Endometrium (tissue), 2 donors: Measurements from ENCODE around the gene ASB18.
"Not testable (repeated sequence)": the region's sequence is repeated elsewhere in the genome, so short reads cannot be mapped to it uniquely, and the experiment has no call there.

Experiments
- FAIRE-seq: peaks from 2 replicates; lab custom pipeline; 2012; peaks lifted over from hg19 to GRCh38; lab: Jason Lieb, UNC
- donor health status: control.
- donor health status: control.

Gene ASB18, protein sequence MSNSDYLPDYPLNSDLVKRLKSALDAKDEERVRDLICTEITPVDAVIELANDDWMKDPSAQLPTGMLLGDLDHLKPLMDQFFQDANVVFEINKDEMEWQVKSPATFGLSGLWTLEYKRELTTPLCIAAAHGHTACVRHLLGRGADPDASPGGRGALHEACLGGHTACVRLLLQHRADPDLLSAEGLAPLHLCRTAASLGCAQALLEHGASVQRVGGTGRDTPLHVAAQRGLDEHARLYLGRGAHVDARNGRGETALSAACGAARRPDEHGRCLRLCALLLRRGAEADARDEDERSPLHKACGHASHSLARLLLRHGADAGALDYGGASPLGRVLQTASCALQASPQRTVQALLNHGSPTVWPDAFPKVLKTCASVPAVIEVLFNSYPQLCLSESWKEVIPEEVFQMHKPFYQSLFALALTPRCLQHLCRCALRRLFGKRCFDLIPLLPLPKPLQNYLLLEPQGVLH

DNA sequence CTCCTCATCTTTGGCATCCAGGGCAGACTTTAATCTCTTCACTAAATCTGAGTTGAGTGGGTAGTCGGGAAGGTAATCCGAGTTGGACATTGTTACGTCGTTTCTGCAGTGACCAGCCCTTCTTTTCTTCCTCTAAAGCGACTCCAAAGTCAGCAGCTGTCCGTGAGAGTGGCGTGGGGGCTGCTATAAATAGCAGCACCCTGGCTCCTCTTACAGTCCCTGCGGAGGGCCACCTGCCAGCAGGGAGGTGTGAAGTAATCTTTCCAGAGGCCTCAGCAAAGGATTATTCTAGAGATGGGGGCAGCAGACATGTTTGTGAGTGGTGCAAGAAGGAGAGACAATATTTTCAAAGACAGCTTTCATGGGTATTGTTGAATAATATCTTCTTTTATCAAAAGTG lies at the start of gene ASB18:
TSS of gene ASB18 (minus strand) at position 151 of the 400 bp plus-strand sequence. CDS start at position 90, 61 bp downstream.
- no peak for FAIRE-seq

- no peak for FAIRE-seq
Measured at GRCh38 chr2:236311286-236311685, 47.1 kb upstream of the ASB18 start.

GRCh38 chr2:236309669-236310029 lies 45.4 kb upstream of the ASB18 start:
- FAIRE-seq: no peak

GRCh38 chr2:236308855-236309668 lies 44.9 kb upstream of the ASB18 start:
- FAIRE-seq: no peak

- no peak for FAIRE-seq
Measured at GRCh38 chr2:236307641-236308040, 43.4 kb upstream of the ASB18 start.

DNA sequence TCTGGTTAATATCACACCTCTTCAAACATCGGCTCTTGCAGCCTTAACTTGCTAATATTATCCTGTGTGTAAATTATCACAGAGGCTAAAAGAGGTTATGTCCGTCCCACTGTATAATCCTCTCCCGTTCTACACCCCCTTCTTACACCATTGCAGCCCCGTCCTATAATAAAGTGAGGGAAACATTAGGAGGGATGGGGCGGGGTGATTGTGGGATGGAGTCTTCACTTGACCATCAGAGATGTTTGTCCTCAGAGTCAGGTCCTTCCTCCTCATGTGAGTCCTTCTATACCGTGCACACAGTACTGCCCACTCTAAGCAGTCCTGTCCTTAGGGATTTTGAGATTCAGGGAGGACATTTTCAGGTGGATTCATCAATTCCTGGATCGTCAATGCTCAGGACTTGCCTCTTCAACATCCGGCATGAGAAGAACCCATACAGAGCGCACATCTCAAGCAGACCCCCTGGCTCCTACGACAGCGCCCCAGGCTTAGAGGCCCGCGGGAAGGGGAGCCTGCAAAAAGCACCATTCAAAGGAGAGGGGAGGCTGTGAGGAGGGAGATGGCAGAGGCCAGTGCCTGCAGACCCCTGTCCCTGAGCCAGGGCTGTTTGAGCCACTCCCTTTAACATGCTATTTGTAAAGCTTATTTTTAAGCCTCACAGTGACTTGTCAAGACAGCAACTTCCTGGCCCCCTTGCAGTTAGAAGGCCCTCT lies 42.8 kb upstream of the ASB18 start:
- FAIRE-seq: no peak

- FAIRE-seq: no peak
Measured at GRCh38 chr2:236305964-236306605, 41.9 kb upstream of the ASB18 start.

DNA sequence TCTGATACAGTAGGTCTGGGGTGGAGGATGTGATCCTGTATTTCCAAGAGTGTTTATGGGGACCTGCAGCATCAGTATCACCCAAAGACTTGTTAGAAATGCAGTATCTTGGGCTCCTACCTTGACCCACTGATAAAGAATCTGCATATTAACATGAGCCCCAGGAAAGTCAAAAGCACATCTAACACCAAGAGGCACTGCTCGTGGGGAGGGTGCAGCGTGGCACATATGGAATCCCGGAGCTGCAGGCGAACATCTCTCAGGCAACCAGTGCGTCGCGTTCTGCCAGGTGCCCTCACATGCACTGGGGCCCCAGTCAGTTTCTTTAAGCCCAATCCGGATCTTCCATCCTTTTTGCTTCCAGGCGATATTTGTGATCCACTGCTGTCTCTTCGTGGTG lies 41.3 kb upstream of the ASB18 start:
- FAIRE-seq: no peak

DNA sequence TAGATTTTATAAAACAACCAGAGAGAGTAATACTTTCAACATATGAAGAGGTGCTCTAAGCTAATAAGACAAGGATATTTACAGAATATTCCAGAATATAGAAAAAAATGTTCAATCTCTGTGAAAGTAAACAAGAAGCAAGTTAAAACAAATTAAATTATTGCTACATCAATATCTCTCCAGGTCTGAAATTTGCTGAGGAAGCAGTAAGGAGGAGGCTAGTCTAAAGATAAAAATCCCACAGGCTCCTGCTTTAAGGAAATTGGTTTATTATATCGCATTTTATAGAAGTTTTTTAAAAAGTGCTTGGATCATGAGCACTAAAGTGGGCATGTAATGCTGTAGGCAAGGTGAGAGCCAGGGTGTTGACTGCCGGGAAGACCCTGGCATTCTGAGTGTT lies 39.7 kb upstream of the ASB18 start:
- FAIRE-seq: no peak

GRCh38 chr2:236302555-236302954 lies 38.3 kb upstream of the ASB18 start:
- no peak for FAIRE-seq

DNA sequence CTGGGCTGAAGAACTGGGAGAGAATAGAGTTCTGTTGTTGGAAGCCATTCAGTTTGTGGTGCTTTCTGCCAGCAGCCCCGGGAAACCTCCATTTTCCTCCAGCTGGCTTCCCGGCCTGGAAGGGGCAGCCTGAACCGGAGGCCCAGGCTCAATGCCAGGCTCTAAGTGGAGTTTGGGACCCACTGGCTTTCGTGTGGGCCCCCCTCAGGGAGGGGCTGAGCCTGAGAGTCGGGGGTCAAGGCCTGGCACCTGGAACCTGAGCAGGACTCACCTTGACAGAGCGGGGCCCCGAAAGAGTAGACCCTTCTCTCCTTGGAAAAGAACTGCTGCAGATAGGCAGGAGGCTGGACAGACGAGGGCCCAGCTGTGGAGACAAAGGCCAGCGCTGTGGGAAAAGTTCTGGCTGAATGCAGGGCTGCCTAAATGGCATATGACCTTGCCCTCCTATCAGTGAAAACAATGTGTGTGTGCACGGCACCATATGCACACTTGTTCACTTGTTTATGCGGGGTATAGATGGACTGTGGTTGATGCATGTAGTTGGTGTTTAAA lies 34.8 kb upstream of the ASB18 start:
- FAIRE-seq: no peak

DNA sequence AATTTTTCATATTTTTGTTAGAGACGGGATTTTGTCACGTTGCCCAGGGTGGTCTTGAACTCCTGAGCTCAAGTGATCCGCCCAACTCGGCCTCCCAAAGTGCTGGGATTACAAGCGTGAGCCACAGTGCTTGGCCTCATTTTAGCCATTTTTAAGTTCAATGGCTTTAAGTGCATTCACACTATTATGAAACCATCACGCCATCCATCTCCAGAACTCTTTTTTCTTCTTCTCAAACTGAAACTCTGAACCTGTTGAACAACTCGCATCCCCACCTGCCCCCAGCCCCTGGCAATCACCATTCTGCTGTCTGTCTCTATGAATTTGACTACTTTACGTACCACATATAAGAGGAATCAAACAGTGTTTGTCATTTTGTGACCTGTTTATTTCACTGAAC lies 31.3 kb upstream of the ASB18 start:
- no peak for FAIRE-seq

DNA sequence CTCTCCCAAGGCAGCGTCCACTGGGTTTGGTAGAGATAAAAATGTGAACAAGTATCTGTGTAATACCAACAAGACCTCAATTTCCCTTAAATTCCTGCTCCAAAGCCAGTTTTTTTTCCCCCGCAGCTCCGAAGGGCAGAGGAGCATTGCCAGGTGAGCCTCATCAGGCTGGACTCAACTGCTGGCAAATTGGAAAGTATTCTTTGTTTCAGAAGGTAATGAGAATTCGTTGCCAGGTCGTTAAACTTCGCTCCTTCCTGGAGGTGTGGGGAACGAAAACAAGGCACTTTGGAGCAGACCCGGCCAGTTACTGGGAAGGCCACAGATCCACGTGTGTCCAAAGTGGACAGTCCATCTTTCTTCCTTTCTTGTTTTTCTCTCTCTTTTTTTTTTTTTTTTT lies 30.4 kb upstream of the ASB18 start:
- FAIRE-seq: no peak

GRCh38 chr2:236293241-236293810 lies 29.1 kb upstream of the ASB18 start:
- FAIRE-seq: no peak

DNA sequence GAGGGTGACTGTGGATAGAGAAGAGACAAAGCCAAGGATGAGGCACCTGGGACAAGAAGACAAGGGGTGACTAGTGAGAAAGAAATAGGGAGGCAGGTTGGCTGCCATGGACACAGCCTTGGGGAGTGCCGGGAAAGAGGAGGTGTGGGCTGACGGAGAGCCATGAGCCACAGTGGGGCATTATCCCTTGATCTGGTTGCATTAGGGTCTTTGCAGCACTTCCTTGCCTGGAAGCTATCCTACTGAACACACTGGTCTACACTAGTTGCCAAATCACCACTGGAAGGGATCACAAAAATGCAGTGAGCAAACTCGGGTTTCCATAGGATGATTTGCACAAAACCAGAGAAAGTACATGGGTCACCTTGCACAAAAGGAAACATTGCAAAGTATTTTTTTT lies 27.7 kb upstream of the ASB18 start:
- FAIRE-seq: no peak

- no peak for FAIRE-seq
Measured at GRCh38 chr2:236291476-236291875, 27.3 kb upstream of the ASB18 start.

DNA sequence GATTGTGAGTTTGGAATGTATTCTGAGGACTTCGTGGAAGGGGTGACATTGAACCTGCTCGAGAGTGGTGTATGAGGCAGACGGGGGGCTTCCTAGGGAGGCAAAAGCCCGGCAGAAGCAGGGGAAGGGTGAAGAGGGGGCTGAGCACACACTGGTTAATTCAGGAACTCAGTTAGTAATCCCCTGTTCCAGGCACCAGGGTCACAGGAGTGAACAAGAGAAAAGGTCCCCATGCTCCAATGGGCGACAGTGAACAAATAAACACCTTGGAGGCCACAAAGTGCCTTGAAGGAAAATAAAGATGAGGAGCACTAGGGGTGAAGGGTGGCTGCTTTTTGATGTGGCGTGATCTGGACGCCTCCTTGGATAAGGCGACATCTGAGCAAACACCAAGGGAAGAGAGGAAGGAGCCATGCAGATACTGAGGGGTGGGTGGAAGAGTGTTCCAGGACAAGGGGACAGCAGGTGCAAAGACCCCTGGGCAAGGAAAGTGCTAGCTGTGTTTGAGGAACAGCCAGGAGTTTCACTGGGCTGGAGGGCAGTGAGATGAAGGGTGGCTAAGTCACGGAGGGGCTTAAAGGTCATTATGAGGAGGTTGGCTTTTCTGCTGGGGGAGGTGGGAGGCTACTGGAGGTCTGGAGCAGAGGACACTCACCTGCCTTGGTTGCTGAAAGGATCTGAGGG lies 26.7 kb upstream of the ASB18 start:
- FAIRE-seq: no peak

GRCh38 chr2:236289766-236290462 lies 25.7 kb upstream of the ASB18 start:
- no peak for FAIRE-seq

- not testable (repeated sequence) for FAIRE-seq
Measured at GRCh38 chr2:236288373-236288772, 24.2 kb upstream of the ASB18 start.

GRCh38 chr2:236287656-236288055 lies 23.4 kb upstream of the ASB18 start:
- FAIRE-seq: no peak
